ENCODE measurements around the gene ERC2. TPM values are rescaled to one million over a fixed set of nuclear protein-coding genes. Genes with fewer than 3 reads are reported as not detected.

ERC2 gene
- polyA plus RNA-seq, 5 donors = 1.4 to 3.0 (median 2.1) TPM

DNA sequence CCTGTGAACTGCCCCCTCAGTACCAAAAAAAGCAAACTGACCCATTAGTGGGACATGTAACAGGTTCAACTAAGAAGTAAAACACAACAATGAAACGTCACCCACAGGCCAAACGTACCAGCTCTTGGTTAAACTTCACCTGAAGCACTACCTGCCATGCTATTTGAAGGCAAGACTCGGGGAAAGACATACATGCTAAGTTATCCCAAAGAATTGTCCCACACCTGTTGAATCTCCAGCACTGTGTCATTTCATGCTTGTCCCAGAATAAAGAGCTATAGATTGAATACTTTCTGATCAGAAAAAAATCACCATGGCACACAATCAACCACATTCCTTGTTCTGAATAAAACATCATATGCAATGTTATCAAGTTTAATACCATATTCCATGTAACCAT lies 785.8 kb downstream of the ERC2 start:
- DNase-seq = no peak

DNA sequence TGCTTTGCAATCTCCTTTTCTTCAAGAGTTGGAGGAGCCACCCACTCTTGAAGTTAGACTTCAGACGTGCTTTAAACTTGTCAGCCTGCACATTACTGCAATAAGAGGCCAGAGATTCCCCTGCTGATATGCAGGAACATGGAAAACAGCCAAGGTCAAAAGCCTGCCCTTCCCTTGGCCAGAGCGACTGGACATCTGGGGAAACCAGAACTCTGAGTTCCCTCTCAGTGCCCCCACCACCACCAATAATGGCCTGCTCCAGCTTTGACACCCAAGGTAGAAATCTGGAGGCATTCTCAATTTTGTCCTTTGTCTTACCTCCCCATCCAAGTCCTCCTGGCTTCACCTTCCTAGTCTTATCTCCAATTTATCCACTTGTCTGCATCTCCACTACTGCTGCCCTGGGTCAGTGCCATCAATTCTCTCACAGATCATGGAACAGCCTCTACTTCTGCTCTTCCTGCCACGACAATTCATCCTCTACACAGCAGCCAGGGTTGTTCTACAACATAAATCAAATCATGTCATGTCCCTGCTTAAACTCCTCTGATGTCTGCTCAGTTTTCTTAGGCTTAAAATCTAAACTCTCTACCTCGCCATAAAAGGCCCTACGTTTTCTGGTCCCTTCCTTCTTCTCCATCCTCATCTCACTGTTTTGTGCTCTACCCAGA lies 789.6 kb downstream of the ERC2 start:
- DNase-seq = no peak

- DNase-seq = no peak
These were observed 791.6 kb downstream of the ERC2 start for GRCh38 chr3:55676643-55677042.

GRCh38 chr3:55675478-55675877 lies 792.8 kb downstream of the ERC2 start:
- DNase-seq = no peak

DNA sequence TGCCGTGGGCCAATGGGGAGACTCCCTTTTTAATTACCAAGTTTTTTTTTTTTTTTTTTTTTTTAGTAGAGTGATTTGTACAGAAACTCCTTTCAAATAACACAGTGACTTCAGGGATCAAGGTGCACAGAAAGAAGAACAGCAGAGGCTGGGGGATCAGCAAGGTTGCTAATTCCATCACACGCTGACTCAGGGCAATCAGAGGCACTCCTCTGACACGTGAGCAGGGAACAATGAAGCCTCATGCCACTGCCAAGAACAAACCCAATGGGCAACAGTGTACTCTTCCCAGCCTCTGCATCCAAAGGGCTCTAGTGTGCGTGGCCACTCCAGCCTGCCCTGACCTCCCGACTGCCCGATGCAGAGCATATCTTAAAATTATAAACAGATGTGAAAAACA lies 794.5 kb downstream of the ERC2 start:
- DNase-seq = no peak

DNA sequence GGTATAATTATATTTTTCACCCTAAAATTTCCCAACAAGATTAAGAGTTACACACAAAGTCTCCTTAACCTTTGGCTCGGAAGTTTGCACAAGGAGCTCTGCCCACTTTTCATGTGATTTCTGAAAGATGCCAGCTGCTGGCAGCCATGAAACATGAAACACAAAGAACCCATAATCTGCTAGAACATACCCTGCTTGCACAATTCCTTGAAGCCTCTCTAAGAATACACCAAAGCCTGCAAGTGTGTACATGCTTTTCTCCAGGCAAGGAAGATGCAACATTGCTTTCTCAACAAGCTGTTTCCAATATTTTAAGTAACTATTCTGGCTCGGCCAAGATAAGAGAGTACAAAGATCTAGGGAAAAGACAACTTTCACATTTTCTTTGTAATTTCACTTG lies 799.1 kb downstream of the ERC2 start:
- DNase-seq = no peak

DNA sequence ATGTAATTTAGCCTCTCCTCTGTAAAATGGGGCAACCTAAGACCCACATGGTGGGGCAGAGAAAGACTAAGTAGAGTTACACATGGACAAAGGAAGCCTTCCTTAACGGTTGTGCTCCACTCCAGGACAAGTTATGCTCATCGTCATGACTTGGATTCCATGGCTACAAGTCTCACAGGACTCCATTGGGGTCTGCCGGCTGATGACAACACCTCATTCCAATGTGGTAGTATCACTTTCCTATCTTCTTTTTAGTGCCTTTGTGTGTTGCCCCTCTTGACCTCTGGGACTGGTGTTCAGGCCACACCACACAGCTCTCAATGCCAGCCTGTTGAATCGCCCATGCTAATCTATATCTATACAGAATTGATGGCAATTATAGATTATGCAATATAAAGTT lies 799.9 kb downstream of the ERC2 start:
- DNase-seq = no peak

DNA sequence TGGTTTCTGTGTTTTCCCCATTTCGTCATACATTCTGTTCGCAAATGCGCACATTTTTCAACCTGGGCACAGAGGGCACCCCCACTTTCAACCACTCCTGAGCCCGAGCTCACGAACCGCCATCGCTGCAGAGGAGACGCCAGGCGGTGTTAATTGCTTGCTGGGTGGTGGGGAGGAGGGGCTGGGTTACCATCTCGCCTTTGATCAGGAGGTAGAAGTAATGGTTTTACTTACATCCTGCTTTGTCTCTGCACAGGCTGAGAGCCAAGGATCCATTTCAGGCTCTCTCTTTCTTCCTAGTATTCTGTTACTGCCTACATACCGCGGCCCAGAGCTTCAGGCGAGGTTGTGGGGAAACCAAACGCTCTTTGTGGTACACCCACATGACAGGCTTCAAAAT lies 803.9 kb downstream of the ERC2 start:
- DNase-seq = no peak

DNA sequence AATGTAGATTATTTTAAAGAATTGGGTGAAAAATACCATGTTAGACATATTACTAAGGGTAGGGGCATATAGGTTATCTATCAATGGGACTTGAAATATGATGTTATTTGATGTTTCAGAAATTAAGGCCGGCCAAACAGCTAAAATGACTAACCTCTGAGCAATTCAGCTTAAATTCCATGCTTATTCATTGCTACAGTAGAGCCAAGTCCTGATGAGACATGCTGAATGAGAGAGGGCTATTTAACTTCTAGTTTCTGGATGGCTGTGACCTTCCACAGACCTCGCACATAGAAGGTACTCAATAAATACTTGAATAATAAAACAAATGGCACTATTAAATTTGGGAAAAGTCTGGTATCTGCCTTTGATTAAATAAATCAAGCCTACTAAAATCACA lies 805.6 kb downstream of the ERC2 start:
- DNase-seq = no peak

DNA sequence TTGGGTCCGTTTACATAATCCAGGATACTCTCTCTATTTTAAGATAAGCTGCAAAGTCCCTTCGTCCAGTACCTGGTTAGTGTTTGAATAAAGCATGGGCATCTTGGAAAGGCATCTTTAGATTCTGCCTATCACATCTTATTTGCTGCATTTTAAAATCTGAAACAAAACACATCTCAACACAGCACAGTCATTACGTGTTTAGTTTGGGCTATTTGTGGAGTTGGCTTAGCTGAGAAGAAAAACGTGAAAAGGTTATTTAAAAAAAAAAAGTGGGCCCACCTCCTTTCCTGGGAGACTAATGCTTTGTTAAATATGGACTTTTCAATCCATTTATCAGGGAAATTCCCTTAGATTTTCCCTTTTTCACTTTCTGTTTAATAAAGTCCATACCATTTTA lies 806.7 kb downstream of the ERC2 start:
- DNase-seq = no peak

DNA sequence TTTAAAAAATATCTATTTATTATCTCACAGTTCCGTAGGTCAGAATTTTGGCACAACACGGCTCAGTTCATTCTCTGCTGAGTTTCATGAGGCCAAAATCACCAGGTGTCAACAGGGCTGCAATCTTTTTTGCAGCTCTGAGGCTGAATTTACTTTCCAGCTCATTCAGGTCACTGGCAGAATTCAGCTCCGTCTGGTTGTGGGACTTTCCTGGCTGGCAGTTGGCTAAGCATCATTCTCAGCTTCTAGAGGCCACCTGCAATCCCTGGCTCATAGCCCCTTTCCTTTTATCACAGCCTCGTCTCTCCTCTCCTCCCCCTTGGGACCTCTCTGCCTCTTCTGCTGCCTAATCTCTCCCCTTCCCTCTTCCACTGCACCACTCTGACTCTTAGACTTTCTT lies 807.1 kb downstream of the ERC2 start:
- no peak for DNase-seq

- no peak for DNase-seq
These were observed 807.6 kb downstream of the ERC2 start for GRCh38 chr3:55660642-55661041.

DNA sequence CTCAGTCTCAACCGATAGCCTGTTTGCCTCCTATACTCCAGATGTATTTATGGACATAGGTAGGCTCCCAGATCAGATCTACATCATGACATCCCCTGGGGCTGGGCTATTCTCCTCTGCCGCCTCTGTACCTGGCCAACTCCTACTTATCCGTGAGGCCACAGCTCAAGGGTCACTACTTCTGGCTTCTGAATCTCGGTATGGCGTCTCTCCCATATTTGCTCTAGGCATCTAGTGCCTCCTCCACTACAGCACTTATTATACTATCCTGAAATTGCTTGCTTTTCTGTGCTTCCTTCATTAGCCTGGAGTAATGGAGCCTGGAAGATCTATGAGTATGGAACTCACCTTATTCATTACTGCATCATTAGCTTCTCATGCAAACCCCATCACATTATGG lies 808.6 kb downstream of the ERC2 start:
- DNase-seq = no peak

DNA sequence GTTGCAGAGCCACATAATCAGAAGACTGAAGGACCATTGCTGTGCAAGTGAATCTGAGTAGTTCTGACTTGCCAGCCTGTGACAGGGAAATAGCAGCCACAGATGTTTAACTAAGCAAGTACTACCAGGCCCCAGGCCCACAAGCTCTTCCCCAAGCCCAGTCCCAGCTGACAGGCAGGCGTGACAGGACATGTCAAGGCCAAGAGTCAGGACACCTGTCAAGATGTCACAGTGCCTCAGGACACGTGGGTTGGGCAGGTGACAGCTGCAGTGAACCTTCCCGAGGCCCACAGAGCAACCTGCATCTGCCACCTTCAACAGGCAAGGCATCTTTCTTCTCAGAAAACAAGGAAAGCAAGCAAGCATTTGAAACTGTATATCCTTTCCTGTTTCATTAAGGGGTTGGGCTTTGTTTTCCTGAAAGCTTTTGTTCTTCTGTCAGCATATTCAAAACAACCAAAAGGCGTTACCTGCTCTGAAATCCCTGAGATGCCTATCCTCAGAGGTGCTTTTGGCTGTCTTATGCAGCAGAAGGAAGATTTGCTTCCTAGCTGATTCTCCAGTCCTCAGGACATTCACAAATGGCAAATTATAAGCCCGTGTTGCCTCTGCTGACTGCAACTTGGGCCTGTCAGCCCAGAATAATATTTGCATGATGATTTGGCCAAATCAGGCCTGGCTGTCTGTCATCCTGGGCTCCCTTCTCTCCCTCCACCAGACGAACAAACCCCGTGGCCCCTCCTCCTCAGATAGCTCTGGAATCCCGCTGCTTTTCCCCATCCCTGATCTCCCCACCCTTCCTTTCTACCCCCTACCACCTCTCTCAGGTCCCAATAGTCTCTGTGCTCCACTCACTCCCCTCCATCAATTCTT lies 809.3 kb downstream of the ERC2 start:
- no peak for DNase-seq

DNA sequence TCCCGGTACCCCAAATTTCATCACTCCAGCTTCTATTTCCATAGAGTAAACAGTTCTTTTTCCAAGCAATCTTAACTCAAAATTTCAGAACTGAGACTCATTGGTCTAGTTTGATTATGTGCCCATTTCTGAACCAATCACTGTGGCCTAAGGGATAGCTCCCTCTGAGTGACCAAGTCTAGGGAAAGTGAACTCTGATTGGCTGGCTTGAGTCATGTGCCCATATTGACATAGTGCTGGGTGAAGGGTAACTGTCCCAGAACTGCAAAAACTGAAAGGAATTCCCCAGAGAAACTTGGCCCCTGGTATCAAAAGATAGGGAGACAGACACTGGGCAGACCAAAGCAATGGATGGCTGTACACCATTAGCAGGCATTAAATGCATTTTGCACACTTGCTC lies 810.0 kb downstream of the ERC2 start:
- DNase-seq = no peak

DNA sequence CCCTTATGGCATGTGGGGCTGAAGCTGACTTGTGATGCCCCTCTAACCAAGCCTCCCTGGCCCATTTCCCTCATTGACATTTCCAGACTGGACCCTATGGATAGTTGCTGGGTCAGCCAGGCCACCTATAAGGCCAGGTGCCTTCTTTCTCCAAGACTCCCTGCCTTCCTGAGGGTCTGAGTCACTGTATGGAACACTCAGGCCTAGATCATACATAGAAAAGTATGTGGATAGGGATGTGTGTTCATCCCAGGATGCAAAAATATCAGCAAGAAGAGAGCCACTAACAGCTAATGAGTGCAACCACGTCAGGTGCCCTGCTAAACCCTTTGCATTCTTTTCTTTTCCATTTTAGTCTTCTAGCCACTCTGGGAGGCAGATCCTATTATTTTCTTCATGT lies 812.7 kb downstream of the ERC2 start:
- DNase-seq = no peak

GRCh38 chr3:55654123-55654760 lies 814.0 kb downstream of the ERC2 start:
- DNase-seq = no peak

GRCh38 chr3:55651011-55651410 lies 817.3 kb downstream of the ERC2 start:
- no peak for DNase-seq

- DNase-seq = no peak
These were observed 818.3 kb downstream of the ERC2 start for GRCh38 chr3:55650011-55650410.

DNA sequence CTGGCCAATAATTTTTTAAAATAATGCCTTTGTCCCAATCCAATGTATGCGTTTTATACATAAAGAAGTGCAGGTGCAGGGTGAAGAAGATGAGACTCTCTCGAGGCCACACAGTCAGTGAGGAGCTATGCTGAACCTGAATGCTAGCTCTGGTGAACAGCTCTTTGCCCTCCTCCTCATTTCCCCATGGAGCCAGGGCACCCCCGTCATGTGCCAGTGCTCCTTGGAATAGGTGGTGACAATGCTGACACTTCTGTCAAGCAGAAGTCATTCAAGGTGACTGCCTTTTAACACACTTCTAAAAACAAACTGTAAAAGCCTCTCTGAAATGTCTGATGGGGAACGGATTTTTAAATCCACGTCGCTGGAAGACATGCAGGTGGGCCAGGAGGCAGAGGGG lies 818.7 kb downstream of the ERC2 start:
- no peak for DNase-seq

DNA sequence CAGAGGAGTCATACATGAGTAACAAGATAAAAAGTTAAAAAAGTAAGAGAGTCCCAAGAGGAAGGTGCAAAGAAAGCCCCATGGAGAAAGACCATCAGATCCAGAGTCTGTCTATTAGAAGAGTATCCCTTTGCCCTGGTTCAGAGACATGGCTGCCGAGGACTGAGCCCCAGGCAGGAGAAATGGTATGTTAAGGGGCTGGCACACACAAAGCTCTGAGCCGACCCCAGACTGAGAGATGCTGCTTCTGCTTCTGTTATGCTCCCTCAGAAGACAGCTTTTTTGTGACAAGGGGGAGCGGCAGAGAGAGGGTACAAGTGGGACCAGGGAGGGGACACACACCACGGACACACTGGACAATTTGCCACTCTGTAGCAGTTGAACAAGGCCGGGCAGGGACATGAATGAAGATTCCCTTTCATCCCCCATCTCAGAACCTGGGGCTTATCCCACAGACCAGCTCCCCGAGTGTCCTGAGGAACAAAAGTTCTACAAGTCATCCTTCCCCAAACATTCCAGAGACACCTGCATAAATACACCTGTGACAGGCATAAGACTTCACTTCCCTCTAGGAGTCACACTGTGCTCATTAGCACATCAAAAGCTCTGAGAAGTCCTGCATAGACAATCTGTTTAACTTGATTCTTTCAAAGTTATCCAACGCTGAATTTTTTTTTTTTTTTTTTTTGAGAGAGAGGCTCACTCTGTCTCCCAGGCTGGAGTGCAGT lies 819.5 kb downstream of the ERC2 start:
- DNase-seq = no peak

- no peak for DNase-seq
These were observed 820.6 kb downstream of the ERC2 start for GRCh38 chr3:55647670-55648069.
